CD8-positive, alpha-beta memory T cell (primary cell): ENCODE measurements around the gene CFAP77. TPM values are rescaled to one million over a fixed set of nuclear protein-coding genes. Genes with fewer than 3 reads are reported as not detected.

Source experiments
- CTCF ChIA-PET: fragments of 350-600 bp; sonication (Branson Sonifier 250); formaldehyde crosslinking; loops from one replicate; lab custom pipeline; 2021; ENCODE audit warnings: antibody characterized with exemption; lab: Charles Lee
- POLR2A ChIA-PET: fragments of 350-600 bp; sonication (Branson Sonifier 250); formaldehyde crosslinking; loops from one replicate; lab custom pipeline; 2021; ENCODE audit warnings: antibody characterized with exemption; lab: Charles Lee
- DNase-seq, 5 donors: peaks; one replicate each; pipeline versions ENCODE4 v3.0.0 to v3.0.0-alpha.2; 2020 to 2022; ENCODE audit warnings: mixed read lengths in 1 of 5
- H3K27ac ChIP-seq: one replicate; pipeline ENCODE4 v1.7.0; 2013; ENCODE audit warnings: low read depth, mild to moderate bottlenecking, low read length, moderate library complexity
- H3K27me3 ChIP-seq: 2 replicates; pipeline ENCODE4 v1.7.0; 2013; ENCODE audit warnings: low read length, mild to moderate bottlenecking; ENCODE audit not compliant: insufficient read depth, poor library complexity, severe bottlenecking
- H3K36me3 ChIP-seq: 2 replicates; pipeline ENCODE4 v1.7.0; 2013; ENCODE audit warnings: mild to moderate bottlenecking, low read length, moderate library complexity; ENCODE audit not compliant: insufficient read depth
- H3K4me1 ChIP-seq: 2 replicates; pipeline ENCODE4 v1.7.0; 2013; ENCODE audit warnings: mild to moderate bottlenecking, low read length, moderate library complexity; ENCODE audit not compliant: insufficient read depth
- H3K4me3 ChIP-seq: 2 replicates; pipeline ENCODE4 v1.7.0; 2013; ENCODE audit warnings: mild to moderate bottlenecking, low read length
- H3K9me3 ChIP-seq: 2 replicates; pipeline ENCODE4 v1.7.0; 2013; ENCODE audit warnings: mild to moderate bottlenecking, low read length
- H3K27ac Mint-ChIP-seq, 8 donors: one replicate each; pipeline ENCODE4 v1.8.0; 2020 to 2021; ENCODE audit warnings: mixed read lengths in 8 of 8, mild to moderate bottlenecking in 6 of 8, inconsistent platforms in 3 of 8, moderate library complexity in 3 of 8
- H3K27me3 Mint-ChIP-seq, 2 donors: one replicate each; pipeline ENCODE4 v1.8.0; 2020 to 2021; ENCODE audit warnings: mixed read lengths in 2 of 2, mild to moderate bottlenecking in 1 of 2, moderate library complexity in 1 of 2
- H3K36me3 Mint-ChIP-seq, 3 donors: one replicate each; pipeline ENCODE4 v1.8.0; 2020 to 2021; ENCODE audit warnings: mixed read lengths in 3 of 3, inconsistent platforms in 1 of 3, mild to moderate bottlenecking in 1 of 3
- H3K4me1 Mint-ChIP-seq, 3 donors: one replicate each; pipeline ENCODE4 v1.8.0; 2020 to 2021; ENCODE audit warnings: mixed read lengths in 3 of 3, inconsistent platforms in 1 of 3, mild to moderate bottlenecking in 1 of 3
- H3K4me3 Mint-ChIP-seq, 7 donors: one replicate each; pipeline ENCODE4 v1.8.0; 2020 to 2021; ENCODE audit warnings: mixed read lengths in 7 of 7, mild to moderate bottlenecking in 6 of 7, moderate library complexity in 4 of 7, inconsistent platforms in 2 of 7
- H3K9me3 Mint-ChIP-seq, 5 donors: one replicate each; pipeline ENCODE4 v1.8.0; 2020 to 2022; ENCODE audit warnings: mixed read lengths in 5 of 5, mild to moderate bottlenecking in 3 of 5, moderate library complexity in 2 of 5, inconsistent platforms in 1 of 5
- polyA plus RNA-seq: library from polyadenylated mRNA; unstranded; fragments of 300-500 nt; fragmentation: Illumina TruSeq; gene quantifications from one replicate; pipeline ENCODE4 v1.2.3, GENCODE V29; 2021
- total RNA-seq, 2 experiments: library from RNA; stranded (reverse); gene quantifications; one replicate each; pipeline ENCODE4 v1.2.3, GENCODE V29; 2021

The CFAP77 gene
- total and polyA plus RNA-seq, 3 experiments from 2014 or later, result not detected

DNA sequence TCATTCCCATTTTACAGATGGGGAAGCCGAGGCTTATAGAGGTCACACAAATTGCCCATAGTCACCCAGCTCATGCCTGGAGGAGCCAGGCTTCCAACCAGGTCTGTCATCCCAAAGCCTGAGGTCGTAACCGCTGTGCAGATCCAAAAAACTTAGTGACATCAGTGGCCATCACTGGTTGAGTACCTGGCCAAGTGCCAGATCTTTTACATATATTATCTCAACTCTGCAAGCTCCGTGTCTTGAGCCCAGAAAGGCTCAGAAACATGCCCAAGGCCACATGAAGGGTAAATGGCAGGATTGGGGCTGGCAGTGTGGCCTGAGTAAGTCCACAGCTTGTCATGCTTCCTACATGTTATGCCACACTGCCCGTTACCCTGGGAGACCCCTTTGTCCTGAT, 13.5 kb downstream of the CFAP77 start:
- Mint-ChIP-seq H3K27me3 (peaks cover 35 to 77% of the 10 kb centered on the region in 2 donors), H3K36me3 (no peaks in the 10 kb centered on the region), H3K27ac (no peak overlapping the region), H3K4me1 (no peaks in the 10 kb centered on the region), H3K9me3 (no peaks in the 10 kb centered on the region), H3K4me3 (no peak overlapping the region)
- H3K27ac ChIP-seq, result no peak overlapping the region
- CTCF ChIA-PET, result no interaction called here
- H3K27me3 ChIP-seq, result peaks cover 2% of the 10 kb centered on the region
- no peaks in the 10 kb centered on the region for H3K4me1 ChIP-seq
- no peak overlapping the region for H3K4me3 ChIP-seq
- no peak for DNase-seq
- H3K9me3 ChIP-seq, result no peaks in the 10 kb centered on the region
- POLR2A ChIA-PET, result no interaction called here
- no peaks in the 10 kb centered on the region for H3K36me3 ChIP-seq

DNA sequence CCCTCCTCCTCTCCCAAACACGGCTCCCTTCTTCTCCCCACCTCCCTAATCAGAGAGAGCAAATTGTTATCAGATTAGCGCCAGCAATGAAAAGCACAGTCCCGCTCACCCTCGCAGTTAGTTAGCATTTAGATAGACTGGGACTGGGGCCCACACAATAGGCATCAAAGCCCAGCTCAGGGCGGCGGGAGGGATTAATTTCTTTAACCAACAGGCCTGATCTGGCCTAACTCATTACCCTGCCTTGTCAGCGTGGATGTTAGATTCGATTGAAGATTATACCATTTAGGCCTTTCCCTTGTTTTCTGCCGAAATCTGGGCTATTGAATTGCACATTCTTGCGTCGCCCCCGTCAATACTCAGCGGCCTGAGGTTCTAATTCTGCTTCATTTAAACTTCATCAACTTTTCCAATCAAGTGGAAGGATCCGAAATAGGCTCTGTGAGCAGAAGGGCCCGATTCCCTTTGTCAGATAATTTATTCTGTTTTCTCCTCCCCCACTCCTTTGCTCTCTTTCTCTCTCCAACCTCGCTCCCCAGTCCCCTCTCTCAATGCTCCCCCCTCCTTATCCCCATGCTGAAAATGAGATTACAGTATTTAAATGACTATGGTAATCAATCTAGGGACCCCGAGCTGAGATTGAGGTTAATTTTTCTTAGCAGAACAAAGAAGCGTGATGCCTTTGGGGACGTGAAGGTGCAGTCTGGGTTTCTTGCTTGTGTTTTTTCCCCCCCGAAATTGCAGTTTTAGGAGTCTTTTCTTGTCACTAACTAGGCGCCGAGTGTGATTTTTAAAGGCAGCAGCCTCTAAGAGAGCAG, 15.1 kb downstream of the CFAP77 start:
- Mint-ChIP-seq H3K9me3 (no peaks in the 10 kb centered on the region), H3K36me3 (no peaks in the 10 kb centered on the region), H3K4me1 (no peaks in the 10 kb centered on the region), H3K4me3 (no peak overlapping the region), H3K27me3 (peaks cover 40 to 72% of the 10 kb centered on the region in 2 donors), H3K27ac (no peak overlapping the region)
- no peak for DNase-seq
- ChIA-PET POLR2A (no interaction called here), CTCF (no interaction called here)
- H3K27me3 ChIP-seq, result peaks cover 4% of the 10 kb centered on the region
- no peak overlapping the region for H3K4me3 ChIP-seq
- no peak overlapping the region for H3K27ac ChIP-seq
- no peaks in the 10 kb centered on the region for H3K4me1 ChIP-seq
- no peaks in the 10 kb centered on the region for H3K36me3 ChIP-seq
- H3K9me3 ChIP-seq, result no peaks in the 10 kb centered on the region

DNA sequence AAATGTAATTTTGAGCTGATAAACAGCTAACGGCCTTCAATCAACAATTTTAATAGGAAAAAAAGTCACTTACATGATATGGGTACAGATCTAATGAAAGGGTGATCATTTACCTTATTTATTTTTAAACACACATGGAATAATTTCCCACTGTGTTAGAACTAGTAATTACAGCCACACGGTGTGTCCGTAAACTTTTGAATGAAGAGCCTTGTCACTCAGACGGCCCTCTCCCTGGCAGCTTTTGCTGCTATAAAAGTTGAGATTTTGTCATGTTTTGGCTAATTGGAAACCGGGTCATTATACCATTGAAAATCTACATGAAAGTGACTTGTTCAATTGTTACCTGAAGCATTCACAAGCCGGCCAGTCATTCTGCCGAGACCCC, 15.7 kb downstream of the CFAP77 start:
- Mint-ChIP-seq H3K27me3 (peaks cover 43 to 74% of the 10 kb centered on the region in 2 donors), H3K36me3 (no peaks in the 10 kb centered on the region)
- CTCF ChIA-PET, result no interaction called here

DNA sequence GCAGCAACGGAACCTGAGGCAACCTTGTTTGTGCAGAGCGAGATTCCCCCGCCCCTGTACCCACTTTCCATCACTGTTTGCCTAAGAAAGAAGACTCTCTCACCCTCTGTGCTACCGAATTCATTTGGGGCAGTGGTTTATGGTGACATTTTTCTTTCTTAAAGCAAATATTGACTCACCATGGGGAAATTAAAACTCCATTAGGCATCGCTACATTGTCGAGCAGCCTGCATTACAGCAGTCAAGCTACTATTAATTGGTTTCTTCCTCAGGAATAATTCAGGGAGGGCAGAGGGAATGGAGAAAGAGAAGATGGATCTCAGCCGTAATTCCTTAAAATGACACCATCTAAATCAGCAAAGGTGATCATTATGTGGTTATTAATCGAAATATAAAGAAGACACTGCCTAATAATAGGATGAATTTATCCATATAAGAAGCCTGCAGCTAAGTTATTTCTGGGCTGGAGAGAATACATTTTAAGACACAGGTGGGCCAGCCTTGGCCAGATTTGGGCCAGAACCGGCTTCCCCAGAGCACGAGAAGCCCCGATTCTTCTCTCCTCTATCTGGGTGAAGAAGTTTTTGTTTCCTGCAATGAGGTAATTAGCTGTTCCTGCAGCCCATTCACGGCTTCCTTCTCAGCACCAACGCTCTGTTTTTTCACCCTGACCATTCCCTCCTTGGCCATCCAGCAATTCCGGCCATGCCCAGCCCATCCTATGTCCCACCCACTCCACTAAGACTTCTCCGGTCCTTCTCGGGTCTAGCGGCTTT, 16.8 kb downstream of the CFAP77 start:
- H3K36me3 Mint-ChIP-seq, result no peaks in the 10 kb centered on the region
- Histone ChIP-seq H3K9me3 (no peaks in the 10 kb centered on the region), H3K36me3 (no peaks in the 10 kb centered on the region), H3K4me3 (no peak overlapping the region), H3K27me3 (peaks cover 4% of the 10 kb centered on the region), H3K27ac (no peak overlapping the region), H3K4me1 (no peaks in the 10 kb centered on the region)
- no peak overlapping the region for H3K4me3 Mint-ChIP-seq
- no peaks in the 10 kb centered on the region for H3K9me3 Mint-ChIP-seq
- H3K27me3 Mint-ChIP-seq, result peaks cover 45 to 84% of the 10 kb centered on the region in 2 donors
- ChIA-PET POLR2A (no interaction called here), CTCF (no interaction called here)
- no peak overlapping the region for H3K27ac Mint-ChIP-seq
- DNase-seq, result no peak
- no peaks in the 10 kb centered on the region for H3K4me1 Mint-ChIP-seq

More for the DNA sequence above, 15.7 kb downstream of the CFAP77 start:
- no peaks in the 10 kb centered on the region for H3K4me1 ChIP-seq
- no peak overlapping the region for H3K4me3 Mint-ChIP-seq
- no peak overlapping the region for H3K27ac Mint-ChIP-seq
- DNase-seq, result no peak
- no peaks in the 10 kb centered on the region for H3K9me3 ChIP-seq
- H3K4me1 Mint-ChIP-seq, result no peaks in the 10 kb centered on the region
- H3K36me3 ChIP-seq, result no peaks in the 10 kb centered on the region
- H3K9me3 Mint-ChIP-seq, result no peaks in the 10 kb centered on the region
- POLR2A ChIA-PET, result no interaction called here
- no peak overlapping the region for H3K27ac ChIP-seq
- peaks cover 4% of the 10 kb centered on the region for H3K27me3 ChIP-seq
- no peak overlapping the region for H3K4me3 ChIP-seq

DNA sequence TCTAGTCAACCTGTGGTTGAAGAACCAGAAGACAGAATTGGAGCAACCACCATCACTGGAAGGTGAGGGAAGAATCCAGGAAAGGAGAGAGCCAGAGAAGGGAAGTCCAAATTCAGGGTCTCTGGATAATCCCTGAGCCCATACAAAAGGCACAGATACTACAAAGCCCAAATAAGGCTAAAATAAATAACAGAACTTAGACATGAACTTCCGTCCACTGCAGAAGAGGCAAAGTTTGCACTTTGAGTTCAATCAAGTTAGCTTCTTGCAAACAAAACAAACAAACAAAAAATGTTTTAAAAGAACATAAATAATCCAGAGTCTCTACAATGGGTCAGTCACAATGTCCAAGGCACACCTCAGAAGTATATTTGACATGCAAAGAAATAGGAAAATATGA, 21.0 kb downstream of the CFAP77 start:
- H3K36me3 ChIP-seq, result no peaks in the 10 kb centered on the region
- DNase-seq, result no peak
- no peak overlapping the region for H3K27ac Mint-ChIP-seq
- H3K9me3 Mint-ChIP-seq, result no peaks in the 10 kb centered on the region
- H3K4me1 Mint-ChIP-seq, result no peaks in the 10 kb centered on the region
- peaks cover 31 to 77% of the 10 kb centered on the region in 2 donors for H3K27me3 Mint-ChIP-seq
- H3K9me3 ChIP-seq, result no peaks in the 10 kb centered on the region
- no peak overlapping the region for H3K4me3 ChIP-seq
- H3K27ac ChIP-seq, result no peak overlapping the region
- CTCF ChIA-PET, result no interaction called here
- H3K4me1 ChIP-seq, result no peaks in the 10 kb centered on the region
- POLR2A ChIA-PET, result no interaction called here
- H3K27me3 ChIP-seq, result peaks cover 11% of the 10 kb centered on the region
- no peaks in the 10 kb centered on the region for H3K36me3 Mint-ChIP-seq
- no peak overlapping the region for H3K4me3 Mint-ChIP-seq

DNA sequence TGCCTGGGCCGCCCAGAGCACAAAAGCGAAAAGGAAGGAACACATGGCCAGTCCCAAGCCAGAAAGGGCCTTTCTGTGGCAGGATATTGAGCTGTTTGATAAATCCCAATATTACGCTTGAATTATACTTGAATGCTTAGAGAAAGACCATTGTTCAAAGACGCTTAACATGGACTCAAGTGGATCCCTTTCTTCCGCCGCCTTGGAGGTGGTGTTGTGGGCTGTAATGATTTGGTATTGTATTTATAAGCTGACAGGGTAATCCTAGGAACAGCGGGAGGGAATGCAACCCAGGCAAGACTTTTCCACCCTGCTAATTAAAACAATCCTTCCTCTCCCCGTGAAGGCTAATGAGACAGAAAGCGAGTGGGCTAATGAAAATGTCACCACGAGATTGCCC, 24.9 kb downstream of the CFAP77 start:
- Histone ChIP-seq H3K4me1 (no peaks in the 10 kb centered on the region), H3K27ac (no peak overlapping the region), H3K4me3 (no peak overlapping the region), H3K36me3 (no peaks in the 10 kb centered on the region), H3K9me3 (no peaks in the 10 kb centered on the region), H3K27me3 (peaks cover 8% of the 10 kb centered on the region)
- no peak for DNase-seq
- no peak overlapping the region for H3K4me3 Mint-ChIP-seq
- H3K27ac Mint-ChIP-seq, result no peak overlapping the region
- H3K9me3 Mint-ChIP-seq, result peaks cover 0 to 1% (median 0%) of the 10 kb centered on the region in 5 donors
- H3K27me3 Mint-ChIP-seq, result peaks cover 31 to 65% of the 10 kb centered on the region in 2 donors
- no peaks in the 10 kb centered on the region for H3K36me3 Mint-ChIP-seq
- POLR2A ChIA-PET, result no interaction called here
- CTCF ChIA-PET, result no interaction called here
- no peaks in the 10 kb centered on the region for H3K4me1 Mint-ChIP-seq

DNA sequence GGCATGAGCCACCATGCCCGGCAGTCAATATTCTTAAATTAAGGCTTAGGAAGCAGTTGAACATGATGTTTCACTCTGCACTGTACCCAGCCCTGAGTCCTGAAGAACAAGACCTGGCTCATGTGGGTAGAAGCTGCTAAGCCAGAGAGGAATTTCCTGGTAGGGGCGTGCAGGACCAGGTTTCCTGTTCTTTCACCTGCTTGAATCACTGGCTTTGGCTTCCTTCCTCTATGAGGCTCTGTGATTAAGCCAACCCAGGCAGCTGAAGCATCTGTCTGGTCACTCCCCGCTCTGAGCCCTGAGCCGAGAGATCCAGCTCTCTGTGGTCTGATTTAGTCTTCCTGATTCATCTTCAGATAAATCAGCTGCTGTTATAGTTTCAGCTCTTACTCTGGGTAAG, 29.1 kb downstream of the CFAP77 start:
- H3K4me3 ChIP-seq, result no peak overlapping the region
- Mint-ChIP-seq H3K36me3 (no peaks in the 10 kb centered on the region), H3K27me3 (peaks cover 25 to 68% of the 10 kb centered on the region in 2 donors), H3K4me1 (no peaks in the 10 kb centered on the region), H3K9me3 (peaks cover 0 to 1% (median 0%) of the 10 kb centered on the region in 5 donors), H3K27ac (no peak overlapping the region), H3K4me3 (no peak overlapping the region)
- CTCF ChIA-PET, result no interaction called here
- H3K4me1 ChIP-seq, result no peaks in the 10 kb centered on the region
- peaks cover 11% of the 10 kb centered on the region for H3K27me3 ChIP-seq
- POLR2A ChIA-PET, result no interaction called here
- no peak overlapping the region for H3K27ac ChIP-seq
- H3K36me3 ChIP-seq, result no peaks in the 10 kb centered on the region
- no peak for DNase-seq
- no peaks in the 10 kb centered on the region for H3K9me3 ChIP-seq

DNA sequence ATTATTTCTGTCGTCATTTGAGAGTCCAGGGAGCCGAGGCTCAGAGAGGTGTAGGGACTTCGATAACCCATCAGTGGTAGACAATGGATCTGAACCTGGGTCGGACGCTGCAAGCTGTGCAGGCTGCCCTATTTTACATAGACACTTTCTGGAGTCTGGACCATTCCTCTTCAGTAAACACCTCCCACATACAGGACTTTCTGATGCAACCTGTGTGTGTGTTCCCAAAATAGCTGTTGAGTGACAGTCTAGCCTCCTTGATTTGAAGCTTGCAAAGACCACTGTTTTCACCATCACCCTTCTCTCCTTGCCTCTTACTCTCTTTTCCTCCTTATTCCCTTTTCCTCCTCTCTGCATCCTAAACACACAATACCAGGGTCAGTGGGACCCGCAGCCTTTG, 30.7 kb downstream of the CFAP77 start:
- H3K27ac ChIP-seq, result no peak overlapping the region
- H3K27me3 Mint-ChIP-seq, result peaks cover 33 to 65% of the 10 kb centered on the region in 2 donors
- no peak for DNase-seq
- CTCF ChIA-PET, result no interaction called here
- H3K4me3 ChIP-seq, result no peak overlapping the region
- POLR2A ChIA-PET, result no interaction called here
- no peaks in the 10 kb centered on the region for H3K36me3 ChIP-seq
- H3K9me3 ChIP-seq, result no peaks in the 10 kb centered on the region
- H3K27ac Mint-ChIP-seq, result no peak overlapping the region
- peaks cover 7% of the 10 kb centered on the region for H3K27me3 ChIP-seq
- H3K36me3 Mint-ChIP-seq, result no peaks in the 10 kb centered on the region
- H3K4me3 Mint-ChIP-seq, result no peak overlapping the region
- peaks cover 0 to 1% (median 0%) of the 10 kb centered on the region in 5 donors for H3K9me3 Mint-ChIP-seq
- H3K4me1 ChIP-seq, result no peaks in the 10 kb centered on the region
- H3K4me1 Mint-ChIP-seq, result no peaks in the 10 kb centered on the region
